Choroid plexus epithelial cell (primary cell): ENCODE measurements around the gene SIX1.

Experiments used
- DNase-seq: peaks from one replicate; pipeline ENCODE4 v3.0.0-alpha.2; 2010; ENCODE audit warnings: low read depth
- H3K4me3 ChIP-seq: 2 replicates; pipeline ENCODE4 v1.5.1; 2011; ENCODE audit warnings: low read depth, mild to moderate bottlenecking, control low read depth, low read length, moderate library complexity
- TF ChIP-seq, protein P1 (sequence below): conservative IDR thresholded peaks from 2 replicates; pipeline ENCODE4 v1.5.1; 2011; ENCODE audit warnings: low read depth, mild to moderate bottlenecking, control low read depth, inconsistent platforms, low read length, moderate library complexity

Gene SIX1

DNA sequence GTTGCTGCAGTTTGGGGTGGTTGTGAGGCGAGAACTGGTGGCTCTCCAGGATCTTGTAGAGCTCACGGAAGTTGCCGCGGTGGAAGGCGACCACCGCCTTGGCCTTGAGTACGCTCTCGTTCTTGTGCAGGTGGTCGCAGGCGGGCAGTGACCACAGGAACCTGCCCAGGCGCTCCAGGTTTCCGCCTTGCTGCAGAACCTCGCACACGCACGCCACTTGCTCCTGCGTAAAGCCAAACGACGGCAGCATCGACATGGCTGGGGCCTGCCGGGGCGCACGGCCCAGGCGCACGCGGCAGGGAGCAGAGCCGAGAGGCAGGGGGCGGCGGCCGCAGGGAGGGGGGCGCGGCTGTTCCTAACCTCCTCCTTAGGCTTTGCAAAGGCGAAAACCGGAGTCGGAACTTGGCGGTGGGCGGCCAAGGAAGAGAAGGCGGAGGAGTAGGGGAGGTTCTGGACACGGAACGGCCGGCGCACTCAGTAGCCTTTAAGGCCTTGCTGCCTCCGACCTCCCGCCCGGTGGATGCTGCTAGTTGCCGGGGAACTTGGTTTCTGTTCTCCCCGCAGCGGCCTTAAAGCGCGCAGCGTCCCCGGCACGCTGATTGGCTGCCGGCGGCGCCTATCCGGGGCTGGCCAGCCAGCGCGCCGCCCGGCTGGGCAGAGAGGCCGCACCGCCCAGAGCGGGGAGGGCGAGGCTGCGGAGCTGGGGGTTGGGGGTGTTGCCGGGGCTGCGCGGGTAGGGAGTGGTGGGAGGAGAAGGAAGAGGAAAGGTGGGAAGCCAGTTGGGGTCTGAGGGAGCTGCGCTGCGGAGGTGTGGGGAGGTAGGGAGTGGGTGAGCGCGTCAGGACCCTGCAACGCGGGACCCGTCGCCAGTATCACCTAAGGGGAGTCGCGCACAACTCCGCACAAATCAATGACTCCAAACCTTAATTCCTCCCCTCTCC, at the start of gene SIX1:
Gene SIX1 (minus strand): TSS at position 544 of the 941 bp plus-strand sequence. CDS start 288 bp downstream, at position 256.
- peak within 1 kb of the TSS; percentile 84 for H3K4me3 ChIP-seq
- TF ChIP-seq, protein P1, sequence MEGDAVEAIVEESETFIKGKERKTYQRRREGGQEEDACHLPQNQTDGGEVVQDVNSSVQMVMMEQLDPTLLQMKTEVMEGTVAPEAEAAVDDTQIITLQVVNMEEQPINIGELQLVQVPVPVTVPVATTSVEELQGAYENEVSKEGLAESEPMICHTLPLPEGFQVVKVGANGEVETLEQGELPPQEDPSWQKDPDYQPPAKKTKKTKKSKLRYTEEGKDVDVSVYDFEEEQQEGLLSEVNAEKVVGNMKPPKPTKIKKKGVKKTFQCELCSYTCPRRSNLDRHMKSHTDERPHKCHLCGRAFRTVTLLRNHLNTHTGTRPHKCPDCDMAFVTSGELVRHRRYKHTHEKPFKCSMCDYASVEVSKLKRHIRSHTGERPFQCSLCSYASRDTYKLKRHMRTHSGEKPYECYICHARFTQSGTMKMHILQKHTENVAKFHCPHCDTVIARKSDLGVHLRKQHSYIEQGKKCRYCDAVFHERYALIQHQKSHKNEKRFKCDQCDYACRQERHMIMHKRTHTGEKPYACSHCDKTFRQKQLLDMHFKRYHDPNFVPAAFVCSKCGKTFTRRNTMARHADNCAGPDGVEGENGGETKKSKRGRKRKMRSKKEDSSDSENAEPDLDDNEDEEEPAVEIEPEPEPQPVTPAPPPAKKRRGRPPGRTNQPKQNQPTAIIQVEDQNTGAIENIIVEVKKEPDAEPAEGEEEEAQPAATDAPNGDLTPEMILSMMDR, result no peak
- DNase-seq, result peak; percentile 98

DNA sequence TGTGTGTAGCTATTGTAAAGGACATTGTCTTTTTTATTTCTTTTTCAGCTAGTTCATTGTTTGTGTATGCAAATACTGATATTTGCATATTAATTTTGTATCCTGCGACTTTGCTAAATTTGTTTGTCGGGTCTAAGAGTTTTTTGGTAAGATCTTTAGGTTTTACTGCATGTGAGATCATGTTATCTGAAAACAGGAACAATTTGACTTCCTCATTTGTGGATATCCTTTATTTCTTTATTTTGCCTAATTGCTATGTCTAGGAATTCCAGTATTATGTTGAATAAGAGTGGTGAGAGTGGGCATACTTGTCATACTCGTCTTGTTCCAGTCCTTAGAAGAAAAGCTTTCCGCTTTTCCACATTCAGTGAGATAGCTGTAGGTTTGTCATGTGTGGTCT, 46.0 kb upstream of the SIX1 start:
- TF ChIP-seq, protein P1, result no peak
- DNase-seq, result no peak

DNA sequence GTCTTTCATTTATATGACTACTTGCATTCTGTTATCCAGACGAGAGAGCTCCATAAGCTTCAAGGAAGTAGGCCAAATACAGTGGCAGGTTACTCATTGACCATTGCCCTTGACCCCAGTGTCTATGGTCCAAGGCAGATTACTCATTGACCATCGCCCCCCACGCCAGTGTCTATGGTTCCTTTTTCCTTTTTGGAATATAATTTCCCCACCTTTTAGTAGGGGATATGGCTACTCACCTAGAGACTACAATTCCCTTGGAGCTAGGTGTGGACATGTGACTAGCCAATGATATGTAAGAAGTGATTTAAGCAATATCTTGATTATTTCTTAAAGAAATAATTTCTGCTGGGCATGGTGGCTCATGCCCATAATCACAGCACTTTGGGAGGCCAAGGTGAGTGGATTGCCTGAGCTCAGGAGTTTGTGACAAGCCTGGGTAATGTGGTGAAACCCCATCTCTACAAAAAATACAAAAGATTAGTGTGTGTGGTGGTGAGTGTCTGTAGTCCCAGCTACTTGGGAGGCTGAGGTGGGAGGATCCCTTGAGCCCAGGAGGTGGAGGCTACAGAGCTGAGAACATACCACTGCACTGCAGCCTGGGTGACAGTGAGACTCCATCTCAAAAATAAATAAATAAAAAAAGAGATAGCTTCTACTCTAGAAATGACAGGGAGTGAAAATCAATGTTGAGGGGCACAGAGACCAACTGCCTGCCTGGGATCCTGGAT, 42.3 kb upstream of the SIX1 start:
- H3K4me3 ChIP-seq, result no peak overlapping the region
- DNase-seq, result no peak
- TF ChIP-seq, protein P1, result no peak

More for the DNA sequence above, 46.0 kb upstream of the SIX1 start:
- H3K4me3 ChIP-seq, result no peak overlapping the region

DNA sequence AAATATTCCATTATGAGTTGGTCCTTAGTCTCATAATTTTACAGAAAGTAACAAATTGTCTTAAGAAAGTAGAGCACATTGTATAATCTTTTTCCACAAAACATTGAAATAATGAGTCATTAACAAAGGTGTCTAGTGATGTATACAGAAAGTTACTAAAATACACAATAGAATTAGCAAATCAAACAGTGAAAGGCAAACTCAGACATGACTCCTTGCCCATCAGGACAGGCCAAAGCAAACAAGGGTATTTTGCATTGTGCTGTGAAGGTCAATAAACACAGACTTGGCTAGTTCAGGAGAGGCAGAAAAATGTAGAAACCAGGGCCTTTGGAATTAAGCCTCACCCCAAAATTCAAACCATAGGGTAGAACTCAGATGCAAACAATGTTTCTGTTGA, 37.6 kb upstream of the SIX1 start:
- DNase-seq, result no peak
- TF ChIP-seq, protein P1, result no peak
- no peak overlapping the region for H3K4me3 ChIP-seq

DNA sequence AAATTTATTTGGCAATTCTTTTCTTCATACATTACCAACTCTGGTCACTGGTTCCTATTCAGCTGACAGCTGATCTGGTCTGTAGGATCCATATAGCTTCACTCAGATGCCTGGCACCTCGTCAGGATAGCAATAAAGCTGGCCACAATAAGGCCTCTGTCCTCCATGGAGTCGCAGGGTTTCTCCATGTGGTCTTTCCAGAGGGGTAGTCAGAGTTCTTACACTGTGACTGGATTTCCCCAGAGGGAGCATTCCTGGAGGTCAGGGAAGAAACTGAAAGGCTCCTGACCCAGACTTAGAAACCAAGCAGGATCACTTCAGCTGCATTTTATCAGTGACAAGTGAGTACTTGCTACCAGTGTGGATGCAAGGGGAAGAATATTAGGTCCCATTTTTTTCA, 34.9 kb upstream of the SIX1 start:
- TF ChIP-seq, protein P1, result no peak
- no peak for DNase-seq
- H3K4me3 ChIP-seq, result no peak overlapping the region

- TF ChIP-seq, protein P1, result no peak
- no peak for DNase-seq
- H3K4me3 ChIP-seq, result no peak overlapping the region
These were observed 32.0 kb upstream of the SIX1 start for GRCh38 chr14:60681271-60681670.
